ENCODE data around the gene IZUMO1.

Gene IZUMO1

DNA sequence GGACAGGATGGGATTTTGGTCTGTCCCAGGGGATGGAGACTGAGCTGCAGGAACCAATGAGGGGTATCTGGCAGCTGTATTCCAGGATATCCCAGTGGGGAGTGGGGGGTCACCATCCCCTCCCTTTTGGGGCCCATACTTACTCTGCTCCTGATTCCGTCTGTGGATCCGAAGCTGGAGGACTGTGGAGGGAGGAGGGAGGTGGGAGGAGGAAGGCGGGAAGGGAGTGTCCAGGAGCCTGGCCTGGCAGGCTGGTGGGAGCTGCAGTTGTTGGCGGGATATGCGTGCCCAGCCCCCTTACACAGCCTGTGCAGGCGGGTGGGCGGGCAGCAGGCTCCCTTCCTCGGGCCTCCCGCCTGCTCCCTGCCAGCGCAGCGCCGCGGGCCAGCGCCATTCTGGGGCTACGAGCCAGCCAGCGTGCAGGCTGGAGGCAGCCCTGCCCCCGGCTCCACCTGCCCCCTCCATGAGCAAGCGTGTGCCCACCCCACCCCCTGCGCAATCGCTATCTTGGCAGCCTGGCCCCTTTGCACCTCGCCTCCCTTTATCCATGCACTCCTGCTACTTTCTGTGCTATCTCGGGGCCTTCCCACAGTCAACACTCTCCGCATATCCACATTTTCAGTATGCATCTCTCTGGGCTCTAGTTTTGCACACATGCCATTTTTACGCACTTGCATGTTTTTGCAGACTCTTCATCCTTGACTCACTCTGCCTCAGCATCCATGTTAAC, 30.0 kb downstream of the IZUMO1 start:
- peak in 1 of 2 experiments; percentile 68 for DNase-seq

DNA sequence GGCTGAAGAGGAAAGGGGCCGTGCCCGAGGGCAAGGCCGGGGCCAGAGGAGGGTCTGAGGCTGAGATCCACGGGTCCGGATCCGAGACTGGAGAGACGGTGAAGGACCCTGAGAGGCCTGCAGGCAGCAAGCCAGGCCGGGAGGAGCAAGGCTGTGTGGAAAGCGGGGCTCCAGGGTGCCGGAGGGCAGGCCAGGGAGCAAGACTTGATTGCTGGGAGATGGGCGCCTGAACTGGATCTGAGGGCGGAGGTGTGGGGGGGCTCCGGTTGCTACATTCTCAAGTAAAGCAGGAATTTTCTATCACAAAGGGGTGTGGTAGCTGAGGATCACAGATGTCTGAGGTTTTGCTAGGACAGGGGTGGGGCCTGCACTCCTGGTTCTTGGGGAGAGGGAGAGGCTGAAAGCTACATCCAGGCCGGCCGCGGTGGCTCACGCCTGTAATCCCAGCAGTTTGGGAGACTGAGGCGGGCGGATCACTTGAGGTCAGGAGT, 31.0 kb downstream of the IZUMO1 start:
- no peak for DNase-seq
- TF ChIP-seq POLR2A (IDR thresholded peaks at IDR 0.05; ENCODE audit: low read length): no peak

More for the DNA sequence above, 30.0 kb downstream of the IZUMO1 start:
- TF ChIP-seq GATA1 (IDR thresholded peaks at IDR 0.05; ENCODE audit: low read depth, low read length) (no peak), POLR2A (IDR thresholded peaks at IDR 0.05; ENCODE audit: low read length) (no peak)

DNA sequence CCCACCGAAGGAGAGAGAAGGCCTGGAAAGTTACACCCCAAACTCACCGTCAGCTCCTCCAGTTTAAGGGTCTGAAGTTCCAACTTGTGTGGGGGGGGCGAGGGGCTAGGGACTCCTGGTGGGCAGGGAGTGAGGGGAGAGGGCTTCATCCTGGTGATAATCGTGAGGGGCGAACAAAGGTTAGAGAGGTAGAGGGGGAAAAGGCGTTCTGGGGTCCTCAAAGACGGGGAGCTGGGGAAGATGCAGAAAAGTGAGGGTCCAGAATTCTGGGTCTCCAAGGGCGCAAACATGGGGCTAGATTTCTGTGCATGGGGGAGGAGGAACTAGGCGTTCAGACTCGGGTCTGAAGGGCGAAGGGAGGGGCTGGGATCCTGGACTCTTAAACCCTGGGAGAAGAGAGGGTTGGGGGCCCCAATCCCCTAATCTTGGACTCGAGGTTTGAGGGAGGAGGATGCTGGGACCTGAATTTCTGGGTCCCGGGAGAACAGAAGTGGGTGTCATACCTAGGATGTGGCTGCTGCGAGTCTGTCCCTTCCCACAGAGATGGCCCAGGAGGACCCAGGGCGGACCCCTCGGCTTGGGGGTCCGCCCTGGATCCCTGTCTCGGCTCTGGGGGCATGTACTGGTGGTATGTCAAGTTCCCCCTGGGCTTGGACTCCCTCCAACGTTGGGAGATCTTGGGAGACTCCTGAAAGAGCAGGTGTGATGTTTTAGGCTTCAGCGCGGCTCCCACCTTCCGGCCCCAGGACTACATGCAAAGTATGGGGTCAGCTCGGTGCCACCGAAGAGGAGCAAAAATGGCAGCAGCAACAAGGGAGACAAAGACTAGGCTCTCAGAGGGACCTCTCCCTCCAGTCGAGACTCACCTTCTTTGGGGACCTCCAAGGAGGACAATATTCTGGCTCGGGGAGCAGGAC, 31.7 kb downstream of the IZUMO1 start:
- no peak for DNase-seq
- no peak for TF ChIP-seq GATA1 (IDR thresholded peaks at IDR 0.05; ENCODE audit: low read depth, low read length)

DNA sequence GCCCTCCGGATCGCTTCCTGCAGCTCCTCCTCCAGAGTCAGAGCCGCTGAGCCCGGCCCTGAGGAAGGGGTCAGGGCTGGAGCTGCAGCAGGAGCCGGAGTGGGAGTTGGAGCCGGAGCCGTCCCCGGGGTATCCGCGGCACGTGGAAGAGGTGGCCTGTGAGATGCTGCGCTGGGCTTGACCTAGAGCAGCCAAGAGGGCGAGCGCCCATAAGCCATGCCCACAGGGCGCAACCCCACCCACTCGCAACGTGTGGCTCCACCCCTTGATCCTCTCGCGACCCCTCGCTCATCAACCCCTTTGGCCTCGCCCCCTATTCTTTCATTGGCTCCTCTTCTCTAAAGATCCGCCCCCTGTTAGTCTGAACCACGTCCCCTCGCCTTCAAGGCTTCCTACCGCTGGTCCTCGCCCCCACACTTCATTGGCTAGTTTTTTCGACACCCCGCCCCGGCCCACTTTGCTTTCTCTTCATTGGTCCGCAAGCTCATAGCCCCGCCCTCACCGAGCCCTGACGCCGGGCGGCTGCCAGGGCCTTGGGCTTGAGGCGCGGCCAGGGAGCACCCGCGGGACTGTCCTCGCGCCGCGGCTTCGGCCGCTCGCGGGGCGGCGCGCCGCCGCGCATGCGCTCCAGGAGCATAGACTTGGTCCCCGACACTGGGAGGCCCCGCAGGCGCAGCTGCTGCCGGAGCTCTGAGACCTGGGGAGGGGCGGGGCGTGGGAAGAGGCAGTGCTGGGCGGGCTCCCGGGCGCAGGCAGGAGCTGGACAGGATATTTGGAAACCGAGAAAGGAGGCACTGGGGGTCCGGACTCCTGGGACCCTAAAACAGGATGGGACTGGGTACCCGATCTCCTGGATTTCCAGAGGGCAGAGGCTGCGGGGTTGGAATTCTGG, 32.6 kb downstream of the IZUMO1 start:
- DNase-seq: peak; percentile 100
- TF ChIP-seq POLR2A (IDR thresholded peaks at IDR 0.05; ENCODE audit: low read length) (no peak), GATA1 (IDR thresholded peaks at IDR 0.05; ENCODE audit: low read depth, low read length) (no peak)

DNA sequence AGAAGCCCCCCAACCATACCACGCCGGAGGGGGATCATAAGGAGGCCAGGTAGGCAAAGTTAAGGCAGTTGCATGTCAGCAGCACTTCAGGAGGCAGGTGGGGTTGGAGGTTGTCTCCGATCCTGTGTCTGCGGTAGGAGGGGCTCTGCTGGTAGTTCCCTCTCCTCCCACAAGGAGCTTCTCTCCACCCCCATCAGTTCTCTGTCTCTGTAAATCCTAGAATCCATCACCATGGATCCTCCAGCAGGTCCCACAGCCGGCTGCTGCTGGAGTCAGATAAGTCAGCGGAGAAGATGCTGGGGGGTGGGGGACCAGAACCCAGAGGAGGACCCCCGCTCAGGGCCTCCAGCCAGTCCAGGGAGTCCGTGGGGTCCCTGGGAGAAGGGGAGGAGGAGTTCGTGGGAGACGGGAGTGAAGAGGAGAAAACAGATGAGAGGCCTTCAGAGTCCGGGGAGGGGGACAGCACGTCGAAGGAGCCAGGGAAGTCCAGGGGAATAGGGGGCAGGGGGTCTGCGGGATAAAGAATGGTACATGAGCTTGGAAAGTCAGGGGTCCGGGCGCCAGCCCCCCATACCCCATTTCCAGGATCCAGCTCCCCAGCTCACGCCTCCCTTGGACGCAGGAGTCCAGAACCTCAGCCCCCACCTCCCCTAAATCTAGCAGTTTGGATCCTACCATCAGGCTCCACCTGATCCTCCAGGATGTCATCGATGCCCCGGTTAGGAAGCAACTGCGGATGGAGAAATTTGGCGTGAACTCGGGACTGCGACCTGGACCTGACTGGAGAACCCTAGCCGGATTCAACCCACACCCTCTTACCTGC, 33.5 kb downstream of the IZUMO1 start:
- DNase-seq: no peak
- TF ChIP-seq GATA1 (IDR thresholded peaks at IDR 0.05; ENCODE audit: low read depth, low read length): no peak
- TF ChIP-seq POLR2A (IDR thresholded peaks at IDR 0.05; ENCODE audit: low read length): no peak

DNA sequence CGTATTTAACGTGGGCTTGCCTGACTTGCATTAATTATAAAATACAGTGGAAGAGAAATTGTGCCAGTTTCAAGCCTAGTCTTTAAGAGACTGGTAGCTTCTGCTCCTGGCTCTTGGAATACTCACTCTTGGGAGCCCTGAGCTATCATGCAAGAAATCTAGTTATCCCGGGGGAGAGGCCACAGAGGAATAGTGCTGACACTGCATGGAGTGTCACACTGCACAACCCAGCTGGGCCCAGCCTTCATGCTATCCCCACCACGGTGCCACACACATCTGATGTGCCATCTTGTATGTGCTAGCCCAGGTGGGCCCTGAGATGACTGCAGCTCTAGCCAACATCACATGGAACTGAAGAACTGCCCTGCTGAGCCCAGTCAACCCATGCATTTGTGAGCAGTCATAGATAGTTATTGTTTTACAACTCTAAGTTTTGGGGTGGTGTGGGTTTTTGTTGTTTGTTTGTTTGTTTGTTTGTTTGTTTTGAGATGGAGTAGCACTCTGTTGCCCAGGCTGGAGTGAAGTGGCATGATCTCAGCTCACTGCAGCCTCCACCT, 35.5 kb downstream of the IZUMO1 start:
- no peak for TF ChIP-seq GATA1 (IDR thresholded peaks at IDR 0.05; ENCODE audit: low read depth, low read length)
- DNase-seq: no peak

DNA sequence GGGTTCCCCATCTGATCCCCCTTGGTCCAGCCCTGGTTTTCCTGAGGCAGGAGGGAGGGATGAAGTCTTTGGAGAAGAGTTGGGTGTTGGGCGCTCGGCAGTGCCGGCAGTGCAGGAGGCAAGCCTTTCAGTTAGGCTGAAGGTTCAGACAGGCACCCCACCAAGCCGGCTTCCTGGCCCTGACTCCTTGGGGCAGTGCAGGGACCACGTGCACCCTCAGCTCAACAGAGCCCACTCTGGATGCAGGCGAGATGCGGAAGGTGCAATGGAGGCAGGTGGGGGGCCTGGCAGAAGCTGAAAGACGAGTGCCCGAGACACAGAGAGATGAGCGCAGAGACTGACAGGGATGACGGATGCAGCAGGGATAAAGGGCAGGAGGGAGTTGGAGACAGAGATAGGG, 38.2 kb downstream of the IZUMO1 start:
- no peak for DNase-seq
- TF ChIP-seq POLR2A (IDR thresholded peaks at IDR 0.05; ENCODE audit: low read length) (no peak), GATA1 (IDR thresholded peaks at IDR 0.05; ENCODE audit: low read depth, low read length) (no peak)

DNA sequence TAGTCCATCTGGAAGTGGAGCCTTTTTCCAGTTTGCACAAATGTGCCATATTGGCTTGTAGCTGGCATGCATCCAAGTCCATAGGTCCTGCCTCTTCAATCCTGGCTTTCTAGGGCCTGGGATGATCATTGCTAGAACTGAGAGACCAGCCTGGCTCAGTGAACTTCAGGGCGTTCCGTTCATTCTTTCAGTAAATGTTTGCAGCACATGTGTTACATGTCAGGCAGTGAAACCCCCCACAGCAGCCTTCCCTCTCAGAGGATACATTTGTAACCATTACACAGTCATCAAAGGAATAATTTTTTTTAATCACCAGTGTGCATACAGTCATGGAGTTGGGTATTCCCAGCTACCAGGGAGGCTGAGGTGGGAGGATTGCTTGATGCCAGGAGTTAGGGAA, 41.3 kb downstream of the IZUMO1 start:
- no peak for TF ChIP-seq POLR2A (IDR thresholded peaks at IDR 0.05; ENCODE audit: low read length)
- TF ChIP-seq GATA1 (IDR thresholded peaks at IDR 0.05; ENCODE audit: low read depth, low read length): no peak
- DNase-seq: no peak

DNA sequence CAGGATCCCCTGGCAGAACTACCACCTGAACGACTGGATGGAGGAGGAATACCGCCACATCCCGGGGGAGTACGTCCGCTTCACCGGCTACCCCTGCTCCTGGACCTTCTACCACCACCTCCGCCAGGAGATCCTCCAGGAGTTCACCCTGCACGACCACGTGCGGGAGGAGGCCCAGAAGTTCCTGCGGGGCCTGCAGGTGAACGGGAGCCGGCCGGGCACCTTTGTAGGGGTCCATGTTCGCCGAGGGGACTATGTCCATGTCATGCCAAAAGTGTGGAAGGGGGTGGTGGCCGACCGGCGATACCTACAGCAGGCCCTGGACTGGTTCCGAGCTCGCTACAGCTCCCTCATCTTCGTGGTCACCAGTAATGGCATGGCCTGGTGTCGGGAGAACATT, 43.4 kb downstream of the IZUMO1 start:
- TF ChIP-seq POLR2A (IDR thresholded peaks at IDR 0.05; ENCODE audit: low read length) (no peak), GATA1 (IDR thresholded peaks at IDR 0.05; ENCODE audit: low read depth, low read length) (no peak)
- DNase-seq: no peak

DNA sequence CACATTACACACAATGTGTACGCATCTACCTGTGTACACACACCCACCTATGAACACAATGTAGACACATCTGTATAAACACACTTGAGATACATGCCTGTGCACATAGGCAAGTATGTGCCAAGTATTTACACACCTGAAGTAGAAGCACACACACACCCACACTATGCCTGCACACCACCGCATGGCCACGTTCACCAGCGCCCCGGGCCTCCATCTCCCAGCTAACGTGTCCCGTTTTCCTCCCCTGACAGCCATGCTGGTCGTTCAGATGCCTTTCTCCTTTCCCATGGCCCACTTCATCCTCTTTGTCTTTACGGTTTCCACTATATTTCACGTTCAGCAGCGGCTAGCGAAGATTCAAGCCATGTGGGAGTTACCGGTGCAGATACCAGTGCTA, 44.0 kb downstream of the IZUMO1 start:
- no peak for DNase-seq
- TF ChIP-seq GATA1 (IDR thresholded peaks at IDR 0.05; ENCODE audit: low read depth, low read length) (no peak), POLR2A (IDR thresholded peaks at IDR 0.05; ENCODE audit: low read length) (no peak)

DNA sequence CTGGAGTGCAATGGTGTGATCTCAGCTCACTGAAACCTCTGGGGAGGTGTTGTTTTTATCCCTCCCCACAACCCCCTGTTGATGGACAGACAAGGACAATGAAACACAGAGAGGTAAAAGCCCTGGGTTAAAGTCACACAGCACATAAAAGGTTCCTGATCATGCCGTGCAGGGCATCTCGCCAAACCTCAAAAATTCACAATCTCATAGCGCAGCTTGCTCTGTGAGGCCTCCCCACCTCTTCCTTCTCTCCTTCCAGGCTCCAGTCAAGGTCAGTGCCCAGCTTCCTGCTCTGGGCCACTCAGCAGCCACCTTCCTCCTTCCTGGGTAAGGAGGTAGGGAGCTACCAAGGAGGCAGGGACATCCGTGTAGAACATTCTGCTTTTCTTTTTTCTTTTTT, 48.7 kb downstream of the IZUMO1 start:
- peak in 1 of 2 experiments; percentile 77 for DNase-seq
- no peak for TF ChIP-seq POLR2A (IDR thresholded peaks at IDR 0.05; ENCODE audit: low read length)
- TF ChIP-seq GATA1 (IDR thresholded peaks at IDR 0.05; ENCODE audit: low read depth, low read length): no peak

DNA sequence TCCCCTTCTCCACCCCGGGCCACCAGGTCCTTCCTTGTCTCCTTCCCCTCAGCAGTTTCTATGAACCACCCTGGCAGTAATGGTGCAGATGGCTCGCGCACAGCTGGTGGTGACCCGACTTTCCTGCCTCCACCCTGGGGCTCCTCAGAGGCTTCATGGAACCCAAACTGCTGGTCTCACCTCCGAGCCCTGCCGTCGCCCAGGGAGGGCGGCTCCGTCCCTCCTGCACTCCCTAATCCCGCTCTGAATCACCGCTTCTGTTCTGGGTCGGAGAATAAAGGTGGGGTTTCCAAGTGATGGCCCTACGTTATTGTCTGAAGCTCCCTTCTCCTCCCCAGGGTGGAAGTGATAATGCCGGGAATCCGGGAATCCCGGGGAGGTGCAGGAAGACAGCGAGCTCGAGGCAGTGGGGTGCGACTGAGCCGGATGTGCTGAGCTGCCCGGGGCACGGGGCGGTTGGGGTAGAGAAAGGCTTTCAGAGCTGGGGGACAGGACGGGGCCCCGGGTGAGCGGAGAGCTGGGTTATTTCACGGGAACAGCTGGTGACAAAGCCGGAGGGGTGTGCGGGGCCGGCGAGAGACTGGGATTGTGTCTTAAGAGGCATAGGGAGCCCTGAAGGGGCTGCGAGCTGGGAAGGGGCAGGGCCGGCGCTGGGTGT, 50.2 kb downstream of the IZUMO1 start:
- DNase-seq: no peak
- TF ChIP-seq GATA1 (IDR thresholded peaks at IDR 0.05; ENCODE audit: low read depth, low read length) (no peak), POLR2A (IDR thresholded peaks at IDR 0.05; ENCODE audit: low read length) (no peak)
